ENCODE data around the gene ZNF785. TPM values are rescaled to one million over a fixed set of nuclear protein-coding genes. Genes with fewer than 3 reads are reported as not detected.

Gene ZNF785
- total and polyA plus RNA-seq, 2 of the 13 experiments (the other 11 are each of a cell fraction or from before 2014, with no cell fraction given), result 0.01 TPM; not detected in 1

DNA sequence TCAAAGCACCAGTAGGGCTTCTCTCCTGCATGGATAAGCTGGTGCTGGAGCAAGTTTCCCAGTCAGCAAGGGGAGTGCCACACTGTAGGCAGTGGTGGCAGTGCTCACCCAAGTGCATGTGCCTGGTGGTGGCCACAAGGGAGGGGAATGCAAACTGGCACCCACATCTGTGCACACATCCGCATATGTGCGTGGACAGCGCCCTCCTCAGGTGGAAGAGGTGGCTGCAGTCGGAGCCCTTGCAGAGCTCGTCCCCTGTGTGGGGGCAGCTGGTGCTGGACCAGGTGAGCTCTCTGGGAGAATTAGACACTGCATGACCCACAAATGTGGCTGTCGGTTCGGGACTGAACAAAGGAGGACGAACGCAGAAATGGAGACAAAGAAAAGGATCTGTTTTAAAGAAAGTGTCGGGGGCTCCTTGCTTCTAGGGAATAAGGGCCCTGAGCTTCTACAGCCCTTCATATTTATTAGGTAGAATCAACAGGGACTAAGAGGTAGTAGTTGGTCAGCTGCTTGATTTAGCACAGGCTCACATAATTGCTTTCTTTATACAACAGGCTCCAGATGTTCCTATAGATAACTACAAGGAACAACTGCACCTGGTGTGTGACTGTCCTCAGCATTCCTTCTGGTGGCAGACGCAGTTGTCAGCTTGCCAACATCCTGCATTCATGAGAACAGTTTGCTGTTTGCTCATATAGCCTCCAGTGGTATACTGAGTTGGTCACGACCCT is 30.0 kb upstream of the ZNF785 start (continued):
- TF ChIP-seq RAD21 (CRISPR knock-in tag; IDR thresholded peaks at IDR 0.05) (peak; percentile 97), HNRNPL (IDR thresholded peaks at IDR 0.05; ENCODE audit: low read depth, low read length) (peak; percentile 96), HMGXB4 (CRISPR knock-in tag; IDR thresholded peaks at IDR 0.05; ENCODE audit: borderline replicate concordance in 1 of 2, low read depth in 1 of 2) (peak; percentile 78 to 91), TMF1 (CRISPR knock-in tag; IDR thresholded peaks at IDR 0.05; ENCODE audit: low read depth) (no peak; the same call in 1 of the 2 replicates), PAXIP1 (CRISPR knock-in tag; conservative IDR thresholded peaks at IDR 0.05) (no peak), FOXK1 (CRISPR knock-in tag; IDR thresholded peaks at IDR 0.05; ENCODE audit: borderline replicate concordance, low read depth) (no peak), FOXP1 (IDR thresholded peaks at IDR 0.05) (no peak), FOXP1 (CRISPR knock-in tag; IDR thresholded peaks at IDR 0.05) (no peak), ZNF136 (CRISPR knock-in tag; IDR thresholded peaks at IDR 0.05; ENCODE audit: low read depth) (no peak), ZNF260 (CRISPR knock-in tag; IDR thresholded peaks at IDR 0.05; ENCODE audit: borderline replicate concordance, low read depth) (no peak), ZNF790 (CRISPR knock-in tag; IDR thresholded peaks at IDR 0.05; ENCODE audit: borderline replicate concordance) (no peak), PTBP1 (IDR thresholded peaks at IDR 0.05; ENCODE audit: low read depth, low read length, poor library complexity, severe bottlenecking) (no peak), PHF5A (CRISPR knock-in tag; IDR thresholded peaks at IDR 0.05; ENCODE audit: low read depth, unreplicated experiment) (no peak), TBP (CRISPR knock-in tag; IDR thresholded peaks at IDR 0.05) (no peak), ZNF672 (CRISPR knock-in tag; IDR thresholded peaks at IDR 0.05) (0 out of 2 replicates have a peak, but pooled peaks have one; percentile 61), ZSCAN21 (CRISPR knock-in tag; IDR thresholded peaks at IDR 0.05; ENCODE audit: borderline replicate concordance) (peak; percentile 30; the same call in 1 of the 2 replicates), EHMT2 (IDR thresholded peaks at IDR 0.05; ENCODE audit: borderline replicate concordance, low read depth, low read length) (no peak), ZFY (CRISPR knock-in tag; IDR thresholded peaks at IDR 0.05) (no peak; the same call in 1 of the 2 replicates), HMG20B (CRISPR knock-in tag; conservative IDR thresholded peaks at IDR 0.05) (no peak), RXRA (CRISPR knock-in tag; IDR thresholded peaks at IDR 0.05) (0 out of 2 replicates have a peak, but pooled peaks have one; percentile 43), MTF2 (CRISPR knock-in tag; IDR thresholded peaks at IDR 0.05; ENCODE audit: borderline replicate concordance) (no peak; the same call in 1 of the 2 replicates), ZNF572 (CRISPR knock-in tag; IDR thresholded peaks at IDR 0.05) (peak; percentile 92; the same call in 1 of the 2 replicates)
- TF ChIP-seq, protein P1, sequence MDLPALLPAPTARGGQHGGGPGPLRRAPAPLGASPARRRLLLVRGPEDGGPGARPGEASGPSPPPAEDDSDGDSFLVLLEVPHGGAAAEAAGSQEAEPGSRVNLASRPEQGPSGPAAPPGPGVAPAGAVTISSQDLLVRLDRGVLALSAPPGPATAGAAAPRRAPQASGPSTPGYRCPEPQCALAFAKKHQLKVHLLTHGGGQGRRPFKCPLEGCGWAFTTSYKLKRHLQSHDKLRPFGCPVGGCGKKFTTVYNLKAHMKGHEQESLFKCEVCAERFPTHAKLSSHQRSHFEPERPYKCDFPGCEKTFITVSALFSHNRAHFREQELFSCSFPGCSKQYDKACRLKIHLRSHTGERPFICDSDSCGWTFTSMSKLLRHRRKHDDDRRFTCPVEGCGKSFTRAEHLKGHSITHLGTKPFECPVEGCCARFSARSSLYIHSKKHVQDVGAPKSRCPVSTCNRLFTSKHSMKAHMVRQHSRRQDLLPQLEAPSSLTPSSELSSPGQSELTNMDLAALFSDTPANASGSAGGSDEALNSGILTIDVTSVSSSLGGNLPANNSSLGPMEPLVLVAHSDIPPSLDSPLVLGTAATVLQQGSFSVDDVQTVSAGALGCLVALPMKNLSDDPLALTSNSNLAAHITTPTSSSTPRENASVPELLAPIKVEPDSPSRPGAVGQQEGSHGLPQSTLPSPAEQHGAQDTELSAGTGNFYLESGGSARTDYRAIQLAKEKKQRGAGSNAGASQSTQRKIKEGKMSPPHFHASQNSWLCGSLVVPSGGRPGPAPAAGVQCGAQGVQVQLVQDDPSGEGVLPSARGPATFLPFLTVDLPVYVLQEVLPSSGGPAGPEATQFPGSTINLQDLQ (CRISPR knock-in tag; IDR thresholded peaks at IDR 0.05), result no peak
